GM18867 (cell line): ENCODE measurements around the gene TMEM170A.
"Not testable (repeated sequence)": the region's sequence is repeated elsewhere in the genome, so short reads cannot be mapped to it uniquely, and the experiment has no call there.

Source experiments
- ATAC-seq: cut with Tn5 transposase; IDR thresholded peaks from one replicate; pipeline ENCODE4 v1.9.1; 2021; ENCODE audit warnings: mild to moderate bottlenecking, moderate library complexity; ENCODE audit not compliant: unreplicated experiment

TMEM170A gene

GRCh38 chr16:75456971-75457370 lies 7.5 kb downstream of the TMEM170A start:
- no peak for ATAC-seq

GRCh38 chr16:75456486-75456885 lies 8.0 kb downstream of the TMEM170A start:
- not testable (repeated sequence) for ATAC-seq

GRCh38 chr16:75455677-75456076 lies 8.8 kb downstream of the TMEM170A start:
- ATAC-seq: no peak

GRCh38 chr16:75452464-75453190 lies 11.9 kb downstream of the TMEM170A start:
- ATAC-seq: no peak

- no peak for ATAC-seq
Observed at GRCh38 chr16:75446416-75446815, 18.1 kb downstream of the TMEM170A start.

- ATAC-seq: no peak
Observed at GRCh38 chr16:75445298-75445697, 19.2 kb downstream of the TMEM170A start.

- ATAC-seq: no peak
Observed at GRCh38 chr16:75443298-75443697, 21.2 kb downstream of the TMEM170A start.

- ATAC-seq: peak; percentile 75
Observed at GRCh38 chr16:75433732-75434413, 30.6 kb downstream of the TMEM170A start.

GRCh38 chr16:75432828-75433731 lies 31.4 kb downstream of the TMEM170A start, which contains the start of gene CFDP1:
Gene CFDP1 (minus strand): TSS chr16:75433503. CDS start chr16:75433352, 151 bp downstream.
- peak; percentile 91 for ATAC-seq

GRCh38 chr16:75429621-75430403 lies 34.7 kb downstream of the TMEM170A start:
- no peak for ATAC-seq

- not testable (repeated sequence) for ATAC-seq
Observed at GRCh38 chr16:75426524-75426923, 38.0 kb downstream of the TMEM170A start.

- not testable (repeated sequence) for ATAC-seq
Observed at GRCh38 chr16:75424105-75424762, 40.3 kb downstream of the TMEM170A start.

- no peak for ATAC-seq
Observed at GRCh38 chr16:75423723-75424104, 40.8 kb downstream of the TMEM170A start.

GRCh38 chr16:75421820-75422126 lies 42.7 kb downstream of the TMEM170A start:
- no peak for ATAC-seq

GRCh38 chr16:75420987-75421819 lies 43.3 kb downstream of the TMEM170A start:
- no peak for ATAC-seq

GRCh38 chr16:75416904-75417565 lies 47.5 kb downstream of the TMEM170A start:
- no peak for ATAC-seq

GRCh38 chr16:75415169-75415905 lies 49.2 kb downstream of the TMEM170A start:
- ATAC-seq: no peak

GRCh38 chr16:75413951-75414350 lies 50.5 kb downstream of the TMEM170A start:
- ATAC-seq: no peak
